Central memory CD8-positive, alpha-beta T cell (primary cell): ENCODE results near the gene LILRA5.
"Not testable (repeated sequence)": the region's sequence is repeated elsewhere in the genome, so short reads cannot be mapped to it uniquely, and the experiment has no call there.

Source experiments
- ATAC-seq: fragments of 150-1000 bp; cut with Tn5 transposase; replicated peaks from 2 replicates; pipeline ENCODE4 v1.10.0; 2022; ENCODE audit warnings: mild to moderate bottlenecking, moderate FRiP score, moderate number of reproducible peaks; ENCODE audit not compliant: poor library complexity, severe bottlenecking; ENCODE audit errors: extremely low read depth
- DNase-seq, 2 donors: peaks; one replicate each; pipeline ENCODE4 v3.0.0; 2021; ENCODE audit warnings: low spot score in 2 of 2
- H3K27ac Mint-ChIP-seq: one replicate; pipeline ENCODE4 v1.8.0; 2022; ENCODE audit warnings: low read depth, mild to moderate bottlenecking, moderate library complexity, mixed read lengths
- H3K27me3 Mint-ChIP-seq: one replicate; pipeline ENCODE4 v1.8.0; 2022; ENCODE audit warnings: mixed read lengths
- H3K36me3 Mint-ChIP-seq: one replicate; pipeline ENCODE4 v1.8.0; 2022; ENCODE audit warnings: mild to moderate bottlenecking, moderate library complexity, mixed read lengths; ENCODE audit not compliant: insufficient read depth
- H3K4me1 Mint-ChIP-seq: one replicate; pipeline ENCODE4 v1.8.0; 2022; ENCODE audit warnings: mixed read lengths
- H3K4me3 Mint-ChIP-seq: one replicate; pipeline ENCODE4 v1.8.0; 2022; ENCODE audit warnings: mild to moderate bottlenecking, moderate library complexity, mixed read lengths
- H3K9me3 Mint-ChIP-seq: one replicate; pipeline ENCODE4 v1.8.0; 2022; ENCODE audit warnings: mixed read lengths

Gene LILRA5

DNA sequence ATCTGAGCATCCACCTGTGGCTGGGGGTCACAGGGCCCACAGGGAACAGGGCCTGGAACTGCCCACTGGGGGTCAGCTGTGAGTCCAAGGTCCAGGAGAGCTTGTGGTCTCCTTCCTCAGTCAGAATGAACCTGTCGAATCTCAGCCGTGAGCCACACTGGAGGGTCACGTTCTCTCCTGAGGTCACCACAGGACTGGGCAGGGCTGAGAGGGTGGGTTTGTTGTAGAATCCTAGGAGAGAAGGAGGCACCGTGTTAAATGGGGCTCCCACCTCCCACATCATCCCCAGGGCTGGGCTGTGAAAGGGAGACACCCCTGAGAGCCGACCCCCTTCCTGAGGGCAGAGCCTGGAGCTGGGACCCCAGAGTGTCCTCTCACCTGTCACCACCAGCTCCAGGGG lies 1.5 kb downstream of the LILRA5 start:
- H3K27ac Mint-ChIP-seq: no peak overlapping the region
- H3K9me3 Mint-ChIP-seq: no peaks in the 10 kb centered on the region
- no peak for ATAC-seq
- no peak for DNase-seq
- no peaks in the 10 kb centered on the region for H3K4me1 Mint-ChIP-seq
- H3K4me3 Mint-ChIP-seq: no peak overlapping the region
- no peaks in the 10 kb centered on the region for H3K36me3 Mint-ChIP-seq
- peaks cover 79% of the 10 kb centered on the region for H3K27me3 Mint-ChIP-seq

GRCh38 chr19:54310543-54310942 lies 2.4 kb downstream of the LILRA5 start:
- no peak for DNase-seq
- no peak overlapping the region for H3K27ac Mint-ChIP-seq
- peaks cover 81% of the 10 kb centered on the region for H3K27me3 Mint-ChIP-seq
- H3K4me1 Mint-ChIP-seq: no peaks in the 10 kb centered on the region
- ATAC-seq: no peak
- no peaks in the 10 kb centered on the region for H3K36me3 Mint-ChIP-seq
- H3K9me3 Mint-ChIP-seq: no peaks in the 10 kb centered on the region
- H3K4me3 Mint-ChIP-seq: no peak overlapping the region

- Mint-ChIP-seq H3K4me3 (no peak overlapping the region), H3K4me1 (peaks cover 2% of the 10 kb centered on the region), H3K27me3 (peaks cover 86% of the 10 kb centered on the region), H3K27ac (no peak overlapping the region), H3K36me3 (no peaks in the 10 kb centered on the region), H3K9me3 (peaks cover 4% of the 10 kb centered on the region)
- ATAC-seq: no peak
- DNase-seq: no peak
These were observed 3.2 kb downstream of the LILRA5 start for GRCh38 chr19:54309811-54310210.

- no peak for ATAC-seq
- no peak overlapping the region for H3K4me3 Mint-ChIP-seq
- DNase-seq: no peak
- peaks cover 6% of the 10 kb centered on the region for H3K9me3 Mint-ChIP-seq
- peaks cover 7% of the 10 kb centered on the region for H3K4me1 Mint-ChIP-seq
- peaks cover 82% of the 10 kb centered on the region for H3K27me3 Mint-ChIP-seq
- H3K36me3 Mint-ChIP-seq: no peaks in the 10 kb centered on the region
- no peak overlapping the region for H3K27ac Mint-ChIP-seq
These were observed 5.5 kb downstream of the LILRA5 start for GRCh38 chr19:54307389-54308020.

DNA sequence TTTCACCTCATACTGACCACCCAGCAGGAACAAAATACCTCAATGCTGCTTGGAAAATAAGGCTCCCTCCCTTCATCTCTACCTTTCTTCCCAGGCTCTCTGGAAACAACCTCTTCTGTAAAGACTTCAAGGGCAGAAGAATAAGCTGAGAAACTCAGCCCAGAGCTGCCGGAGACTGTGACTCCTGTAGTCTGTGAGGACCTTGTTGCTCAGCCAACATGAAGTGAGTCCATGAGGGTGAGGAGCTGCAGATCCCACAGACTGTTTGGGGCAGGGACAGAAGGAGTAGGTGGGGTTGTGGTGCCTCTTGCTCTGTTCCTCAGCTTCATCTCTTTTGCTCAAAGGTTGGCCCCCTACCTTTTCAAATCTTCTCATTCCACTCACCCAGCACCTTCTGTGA lies 7.8 kb downstream of the LILRA5 start:
- Mint-ChIP-seq H3K4me1 (peaks cover 7% of the 10 kb centered on the region), H3K27me3 (peaks cover 82% of the 10 kb centered on the region), H3K27ac (peak overlapping the region; percentile 32), H3K4me3 (no peak overlapping the region), H3K36me3 (no peaks in the 10 kb centered on the region), H3K9me3 (peaks cover 6% of the 10 kb centered on the region)
- DNase-seq: no peak
- ATAC-seq: no peak

DNA sequence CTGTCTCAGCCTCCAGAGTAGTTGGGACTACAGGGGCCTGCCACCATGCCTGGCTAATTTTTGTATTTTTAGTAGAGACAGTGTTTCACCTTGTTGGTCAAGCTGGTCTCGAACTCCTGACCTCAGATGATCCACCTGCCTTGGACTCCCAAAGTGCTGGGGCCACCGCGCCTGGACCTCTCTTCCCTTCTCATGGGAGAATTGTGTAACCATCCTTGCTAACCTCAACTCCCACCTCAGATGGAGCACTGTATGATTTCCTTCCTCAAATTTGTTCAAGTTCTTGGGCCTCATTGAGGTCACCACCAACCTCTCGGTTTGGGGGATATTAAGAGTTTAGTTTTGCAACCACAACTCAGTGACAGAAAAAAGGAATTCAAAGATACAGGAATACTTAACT lies 10.7 kb downstream of the LILRA5 start:
- H3K27me3 Mint-ChIP-seq: peaks cover 89% of the 10 kb centered on the region
- peaks cover 7% of the 10 kb centered on the region for H3K4me1 Mint-ChIP-seq
- H3K4me3 Mint-ChIP-seq: no peak overlapping the region
- H3K9me3 Mint-ChIP-seq: peaks cover 6% of the 10 kb centered on the region
- no peak overlapping the region for H3K27ac Mint-ChIP-seq
- H3K36me3 Mint-ChIP-seq: no peaks in the 10 kb centered on the region
- ATAC-seq (no peak), DNase-seq (no peak)

GRCh38 chr19:54299515-54299914 lies 13.5 kb downstream of the LILRA5 start:
- Mint-ChIP-seq H3K27ac (no peak overlapping the region), H3K36me3 (no peaks in the 10 kb centered on the region), H3K27me3 (peaks cover 65% of the 10 kb centered on the region), H3K4me3 (no peak overlapping the region), H3K9me3 (peaks cover under 1% of the 10 kb centered on the region), H3K4me1 (peaks cover 2% of the 10 kb centered on the region)
- DNase-seq (no peak), ATAC-seq (no peak)

- Mint-ChIP-seq H3K9me3 (peaks cover 5% of the 10 kb centered on the region), H3K4me1 (no peaks in the 10 kb centered on the region)
- ATAC-seq: no peak
These were observed 13.9 kb downstream of the LILRA5 start for GRCh38 chr19:54299126-54299498.

DNA sequence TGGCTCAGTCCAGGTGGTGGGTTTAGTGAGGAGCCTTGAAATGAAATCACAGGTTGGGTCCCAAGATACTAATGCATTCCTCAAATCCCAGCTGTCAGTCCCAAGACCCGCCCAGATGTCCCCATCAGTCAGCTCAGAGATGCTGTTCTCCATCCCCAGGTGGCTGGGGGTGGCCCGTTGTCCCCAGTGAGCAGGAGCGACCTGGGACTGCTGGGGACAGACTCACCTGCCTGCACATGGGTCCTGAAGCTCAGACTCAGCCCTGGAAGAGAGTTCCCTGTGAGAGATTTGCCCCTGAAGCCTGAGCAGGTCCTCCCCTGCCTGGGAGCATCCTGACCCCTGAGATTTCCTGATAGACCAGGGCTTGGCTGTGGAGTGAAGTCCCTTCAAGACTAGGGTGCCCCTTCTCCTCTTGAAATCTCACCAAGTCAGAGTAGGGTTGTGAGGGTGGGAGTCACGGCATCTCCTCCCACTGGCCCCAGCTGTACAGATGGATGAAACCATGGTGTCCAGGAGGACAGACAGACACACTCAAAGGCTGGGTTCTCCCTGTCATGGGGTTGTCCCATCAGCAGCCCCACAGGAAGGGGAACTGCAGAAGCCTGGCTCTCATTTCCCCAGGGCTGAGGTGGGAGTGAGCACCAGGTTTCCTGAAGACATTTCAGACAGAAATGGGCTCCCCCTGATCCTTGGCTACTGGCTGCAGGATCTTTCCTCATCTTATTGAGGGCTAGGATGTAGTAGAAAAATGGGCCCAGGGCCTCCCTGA lies 14.4 kb downstream of the LILRA5 start:
- ATAC-seq (no peak), DNase-seq (no peak)
- H3K4me3 Mint-ChIP-seq: no peak overlapping the region
- peaks cover 5% of the 10 kb centered on the region for H3K9me3 Mint-ChIP-seq
- H3K27ac Mint-ChIP-seq: no peak overlapping the region
- H3K36me3 Mint-ChIP-seq: no peaks in the 10 kb centered on the region
- no peaks in the 10 kb centered on the region for H3K4me1 Mint-ChIP-seq
- H3K27me3 Mint-ChIP-seq: peaks cover 69% of the 10 kb centered on the region

More at GRCh38 chr19:54299126-54299498, 13.9 kb downstream of the LILRA5 start:
- no peak for DNase-seq
- Mint-ChIP-seq H3K27me3 (peaks cover 65% of the 10 kb centered on the region), H3K36me3 (no peaks in the 10 kb centered on the region), H3K27ac (no peak overlapping the region), H3K4me3 (no peak overlapping the region)

- H3K36me3 Mint-ChIP-seq: no peaks in the 10 kb centered on the region
- ATAC-seq: no peak
- no peak overlapping the region for H3K27ac Mint-ChIP-seq
- peaks cover 63% of the 10 kb centered on the region for H3K27me3 Mint-ChIP-seq
- H3K4me3 Mint-ChIP-seq: no peak overlapping the region
- DNase-seq: no peak
- no peaks in the 10 kb centered on the region for H3K4me1 Mint-ChIP-seq
- H3K9me3 Mint-ChIP-seq: peaks cover 5% of the 10 kb centered on the region
These were observed 15.1 kb downstream of the LILRA5 start for GRCh38 chr19:54297759-54298305.

- DNase-seq: no peak
- H3K4me1 Mint-ChIP-seq: no peaks in the 10 kb centered on the region
- no peak overlapping the region for H3K4me3 Mint-ChIP-seq
- H3K9me3 Mint-ChIP-seq: peaks cover 5% of the 10 kb centered on the region
- no peak overlapping the region for H3K27ac Mint-ChIP-seq
- ATAC-seq: no peak
- no peaks in the 10 kb centered on the region for H3K36me3 Mint-ChIP-seq
- H3K27me3 Mint-ChIP-seq: peaks cover 46% of the 10 kb centered on the region
These were observed 18.4 kb downstream of the LILRA5 start for GRCh38 chr19:54294539-54294938.

GRCh38 chr19:54289160-54289559 lies 23.8 kb downstream of the LILRA5 start:
- not testable (repeated sequence) for H3K4me3 Mint-ChIP-seq, ATAC-seq, H3K27ac Mint-ChIP-seq, H3K4me1 Mint-ChIP-seq, H3K9me3 Mint-ChIP-seq, DNase-seq, H3K36me3 Mint-ChIP-seq
- H3K27me3 Mint-ChIP-seq: peaks cover 63% of the 10 kb centered on the region

GRCh38 chr19:54287456-54287855 lies 25.5 kb downstream of the LILRA5 start:
- H3K27ac Mint-ChIP-seq: no peak overlapping the region
- DNase-seq: no peak

More at GRCh38 chr19:54287456-54287855, 25.5 kb downstream of the LILRA5 start:
- H3K27me3 Mint-ChIP-seq: peaks cover 68% of the 10 kb centered on the region
- no peaks in the 10 kb centered on the region for H3K36me3 Mint-ChIP-seq
- H3K4me1 Mint-ChIP-seq: no peaks in the 10 kb centered on the region
- no peaks in the 10 kb centered on the region for H3K9me3 Mint-ChIP-seq
- H3K4me3 Mint-ChIP-seq: no peak overlapping the region
- no peak for ATAC-seq
